NCI-H1105 treated with DMSO at 0.1 percent for 48 hours (cell line): ENCODE data around the gene CPXM1.
A peak's percentile ranks its signal among the peaks of the same experiment; 100 is the strongest.
"Not testable (repeated sequence)": the region's sequence is repeated elsewhere in the genome, so short reads cannot be mapped to it uniquely, and the experiment has no call there.

Experiments used
- DNase-seq: peaks from one replicate; lab custom pipeline; 2025; lab: John Stamatoyannopoulos, UW

Gene CPXM1

GRCh38 chr20:2800521-2801285, at the start of gene CPXM1:
Gene CPXM1 (minus strand): TSS chr20:2800627. CDS start chr20:2800572, 55 bp downstream.
- peak; percentile 50 for DNase-seq

- no peak for DNase-seq
Measured at GRCh38 chr20:2849529-2849928, 49.1 kb upstream of the CPXM1 start.

- DNase-seq, result no peak
Measured at GRCh38 chr20:2847802-2848201, 47.4 kb upstream of the CPXM1 start.

GRCh38 chr20:2846698-2847097, 46.3 kb upstream of the CPXM1 start:
- DNase-seq, result no peak

GRCh38 chr20:2845607-2846006, 45.2 kb upstream of the CPXM1 start:
- no peak for DNase-seq

GRCh38 chr20:2840967-2841531, 40.6 kb upstream of the CPXM1 start:
- peak; percentile 18 for DNase-seq

GRCh38 chr20:2840138-2840966, 39.9 kb upstream of the CPXM1 start, which contains the start of the genes PCED1A and VPS16:
Gene PCED1A (minus strand): TSS chr20:2840655. CDS start chr20:2839912, 743 bp downstream.
Gene VPS16 (plus strand): TSS chr20:2840745. CDS start chr20:2840775, 30 bp downstream.
- DNase-seq, result peak; percentile 85

- DNase-seq, result no peak
Measured at GRCh38 chr20:2839732-2840137, 39.3 kb upstream of the CPXM1 start.

- no peak for DNase-seq
Measured at GRCh38 chr20:2838847-2839671, 38.6 kb upstream of the CPXM1 start.

- no peak for DNase-seq
Measured at GRCh38 chr20:2838170-2838797, 37.9 kb upstream of the CPXM1 start.

- no peak for DNase-seq
Measured at GRCh38 chr20:2837221-2837960, 37.0 kb upstream of the CPXM1 start.

GRCh38 chr20:2836035-2836434, 35.6 kb upstream of the CPXM1 start:
- no peak for DNase-seq

- DNase-seq, result no peak
Measured at GRCh38 chr20:2835331-2835796, 34.9 kb upstream of the CPXM1 start.

GRCh38 chr20:2834401-2835110, 34.1 kb upstream of the CPXM1 start:
- no peak for DNase-seq

- DNase-seq, result no peak
Measured at GRCh38 chr20:2833761-2834160, 33.3 kb upstream of the CPXM1 start.

GRCh38 chr20:2831206-2831605, 30.8 kb upstream of the CPXM1 start:
- DNase-seq, result not testable (repeated sequence)

GRCh38 chr20:2829376-2829775, 28.9 kb upstream of the CPXM1 start:
- no peak for DNase-seq

- no peak for DNase-seq
Measured at GRCh38 chr20:2826655-2827054, 26.2 kb upstream of the CPXM1 start.

GRCh38 chr20:2825761-2826160, 25.3 kb upstream of the CPXM1 start:
- DNase-seq, result no peak

- DNase-seq, result peak; percentile 17
Measured at GRCh38 chr20:2822073-2822472, 21.6 kb upstream of the CPXM1 start.
